Peyer's patch (tissue), 4 donors: Measurements from ENCODE around the gene ELOVL2.

Source experiments
- POLR2A ChIP-seq, 2 donors: fragments of 450-650 bp; IDR thresholded peaks; one replicate each; pipeline ENCODE4 v1.5.1; 2017; ENCODE audit warnings: antibody characterized with exemption in 2 of 2, mild to moderate bottlenecking in 2 of 2, moderate library complexity in 2 of 2
- TF ChIP-seq, protein P1 (sequence below), 6 experiments: fragments of 450-650 bp in 4 of 6; fragments of 200-600 bp in 2 of 6; sonication (generic) in 1 of 6; IDR thresholded peaks; one replicate each; pipeline ENCODE4 v1.5.1; 2017 to 2019; ENCODE audit warnings: antibody characterized with exemption in 6 of 6, mild to moderate bottlenecking in 3 of 6, moderate library complexity in 1 of 6

DNA sequence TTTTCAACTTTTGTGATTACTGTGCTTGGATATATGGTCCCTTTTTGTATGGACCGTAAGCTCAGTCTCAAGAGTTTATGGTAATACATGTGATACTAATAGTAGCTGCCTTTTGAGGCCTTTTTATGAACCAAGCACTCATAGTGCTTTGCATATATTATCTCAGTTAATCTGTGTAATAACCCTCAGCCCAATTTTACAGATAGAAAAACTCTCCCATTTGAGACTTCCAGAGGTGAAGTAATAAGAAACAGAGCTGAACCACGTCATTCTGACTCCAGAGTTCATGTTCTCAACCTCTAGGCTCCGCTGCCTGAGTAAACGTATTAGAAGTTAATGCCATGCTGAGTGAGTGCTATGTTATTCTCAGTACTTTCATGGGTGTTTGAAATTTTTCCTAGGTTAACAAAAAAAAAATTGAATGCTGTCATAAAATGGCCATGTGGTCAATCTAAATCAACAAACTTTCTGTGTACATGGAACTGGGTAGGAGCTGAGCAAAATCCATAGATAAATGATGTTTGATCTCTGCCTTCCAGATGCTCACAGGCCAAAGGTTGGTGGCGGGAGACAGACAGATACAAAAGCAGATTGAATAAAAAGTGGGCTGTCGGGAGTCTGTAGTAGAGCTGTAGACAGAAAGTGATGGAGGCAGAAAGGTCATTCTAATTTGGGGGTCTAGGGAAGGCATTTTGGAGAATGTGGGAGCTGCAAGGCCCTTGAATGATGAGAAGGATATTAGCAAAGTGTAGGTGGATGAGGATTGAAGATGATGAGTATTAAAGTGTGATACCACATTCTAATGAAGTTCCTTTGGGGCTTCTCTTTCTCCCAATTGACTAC, 22.6 kb upstream of the ELOVL2 start:
- TF ChIP-seq, protein P1, sequence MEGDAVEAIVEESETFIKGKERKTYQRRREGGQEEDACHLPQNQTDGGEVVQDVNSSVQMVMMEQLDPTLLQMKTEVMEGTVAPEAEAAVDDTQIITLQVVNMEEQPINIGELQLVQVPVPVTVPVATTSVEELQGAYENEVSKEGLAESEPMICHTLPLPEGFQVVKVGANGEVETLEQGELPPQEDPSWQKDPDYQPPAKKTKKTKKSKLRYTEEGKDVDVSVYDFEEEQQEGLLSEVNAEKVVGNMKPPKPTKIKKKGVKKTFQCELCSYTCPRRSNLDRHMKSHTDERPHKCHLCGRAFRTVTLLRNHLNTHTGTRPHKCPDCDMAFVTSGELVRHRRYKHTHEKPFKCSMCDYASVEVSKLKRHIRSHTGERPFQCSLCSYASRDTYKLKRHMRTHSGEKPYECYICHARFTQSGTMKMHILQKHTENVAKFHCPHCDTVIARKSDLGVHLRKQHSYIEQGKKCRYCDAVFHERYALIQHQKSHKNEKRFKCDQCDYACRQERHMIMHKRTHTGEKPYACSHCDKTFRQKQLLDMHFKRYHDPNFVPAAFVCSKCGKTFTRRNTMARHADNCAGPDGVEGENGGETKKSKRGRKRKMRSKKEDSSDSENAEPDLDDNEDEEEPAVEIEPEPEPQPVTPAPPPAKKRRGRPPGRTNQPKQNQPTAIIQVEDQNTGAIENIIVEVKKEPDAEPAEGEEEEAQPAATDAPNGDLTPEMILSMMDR (IDR thresholded peaks at IDR 0.05) = no peak
- no peak for TF ChIP-seq POLR2A (IDR thresholded peaks at IDR 0.05)
